GM23338 (cell line): ENCODE data around the gene TFEB. TPM values are rescaled to one million over a fixed set of nuclear protein-coding genes. Genes with fewer than 3 reads are reported as not detected.

ENCODE experiments used
- ATAC-seq: fragments of 200-7000 bp; cut with Tn5 transposase; 3 replicates; pipeline ENCODE4 v1.9.1; 2020
- DNase-seq: peaks from one replicate; pipeline ENCODE4 v3.0.0-alpha.2; 2015; ENCODE audit warnings: low spot score
- H2AFZ ChIP-seq: fragments of 200-600 bp; sonication (generic); 2 replicates; pipeline ENCODE4 v1.8.0; 2016; ENCODE audit warnings: antibody characterized with exemption, mild to moderate bottlenecking, moderate library complexity
- H3F3A ChIP-seq: fragments of 200-600 bp; sonication (generic); replicated peaks from 2 replicates; pipeline ENCODE4 v1.8.0; 2017; ENCODE audit warnings: antibody characterized with exemption, mixed run types, low read depth
- H3K27ac ChIP-seq: fragments of 200-600 bp; sonication (generic); 2 replicates; pipeline ENCODE4 v1.6.1; 2016; ENCODE audit warnings: low read depth
- H3K27me3 ChIP-seq: fragments of 200-600 bp; sonication (generic); 2 replicates; pipeline ENCODE4 v1.8.0; 2016; ENCODE audit warnings: mild to moderate bottlenecking, mixed run types, moderate library complexity; ENCODE audit not compliant: insufficient read depth
- H3K36me3 ChIP-seq: fragments of 200-600 bp; sonication (generic); 2 replicates; pipeline ENCODE4 v1.8.0; 2016; ENCODE audit warnings: mild to moderate bottlenecking; ENCODE audit not compliant: insufficient read depth
- H3K4me1 ChIP-seq: fragments of 200-600 bp; sonication (generic); 2 replicates; pipeline ENCODE4 v1.8.0; 2016; ENCODE audit warnings: mild to moderate bottlenecking, moderate library complexity; ENCODE audit not compliant: insufficient read depth
- H3K4me2 ChIP-seq: fragments of 200-600 bp; sonication (generic); 2 replicates; pipeline ENCODE4 v1.7.1; 2017; ENCODE audit warnings: mixed run types
- H3K4me3 ChIP-seq: fragments of 200-600 bp; sonication (generic); 2 replicates; pipeline ENCODE4 v1.6.1; 2016; ENCODE audit warnings: mixed run types
- H3K79me2 ChIP-seq: fragments of 200-600 bp; sonication (generic); replicated peaks from 2 replicates; pipeline ENCODE4 v1.8.0; 2017; ENCODE audit warnings: mild to moderate bottlenecking; ENCODE audit not compliant: insufficient read depth
- H3K9me2 ChIP-seq: fragments of 200-600 bp; sonication (generic); 2 replicates; pipeline ENCODE4 v1.8.0; 2017; ENCODE audit not compliant: insufficient read depth
- H4K20me1 ChIP-seq: fragments of 200-600 bp; sonication (generic); replicated peaks from 2 replicates; pipeline ENCODE4 v1.8.0; 2017; ENCODE audit warnings: mild to moderate bottlenecking; ENCODE audit not compliant: insufficient read depth
- H3K27ac Mint-ChIP-seq: 2 replicates; pipeline ENCODE4 v1.8.0; 2020; ENCODE audit warnings: inconsistent platforms, mild to moderate bottlenecking, moderate library complexity, mixed read lengths
- H3K27me3 Mint-ChIP-seq: 3 replicates; pipeline ENCODE4 v1.8.0; 2022; ENCODE audit warnings: low read depth, mild to moderate bottlenecking, moderate library complexity, mixed read lengths, inconsistent platforms; ENCODE audit not compliant: insufficient read depth, poor library complexity
- H3K36me3 Mint-ChIP-seq: 3 replicates; pipeline ENCODE4 v1.8.0; 2021; ENCODE audit warnings: low read depth, mild to moderate bottlenecking, inconsistent platforms, moderate library complexity, mixed read lengths
- H3K4me1 Mint-ChIP-seq: 3 replicates; pipeline ENCODE4 v1.8.0; 2020; ENCODE audit warnings: mild to moderate bottlenecking, inconsistent platforms, mixed read lengths
- H3K4me3 Mint-ChIP-seq: 3 replicates; pipeline ENCODE4 v1.8.0; 2021; ENCODE audit warnings: moderate library complexity, mild to moderate bottlenecking, inconsistent platforms, mixed read lengths
- H3K9me3 Mint-ChIP-seq: 3 replicates; pipeline ENCODE4 v1.8.0; 2020; ENCODE audit warnings: moderate library complexity, mild to moderate bottlenecking, inconsistent platforms, mixed read lengths
- EZH2 ChIP-seq: fragments of 200-600 bp; sonication (generic); IDR thresholded peaks from one replicate; pipeline ENCODE4 v1.8.0; 2017; ENCODE audit warnings: antibody characterized with exemption, mild to moderate bottlenecking, low read depth; ENCODE audit not compliant: unreplicated experiment
- EZH2phosphoT487 ChIP-seq: fragments of 200-600 bp; sonication (generic); IDR thresholded peaks from one replicate; pipeline ENCODE4 v1.8.1; 2018; ENCODE audit warnings: antibody characterized with exemption; ENCODE audit not compliant: unreplicated experiment
- NANOG ChIP-seq: IDR thresholded peaks from 2 replicates; pipeline ENCODE4 v1.6.1; 2016; ENCODE audit warnings: antibody characterized with exemption, borderline replicate concordance
- REST ChIP-seq: IDR thresholded peaks from one replicate; pipeline ENCODE4 v1.6.1; 2018; ENCODE audit warnings: antibody characterized with exemption; ENCODE audit not compliant: unreplicated experiment
- STAT1 ChIP-seq: IDR thresholded peaks from one replicate; pipeline ENCODE4 v1.6.1; 2016; ENCODE audit warnings: antibody characterized with exemption; ENCODE audit not compliant: unreplicated experiment
- ZNF114 ChIP-seq: fragments of 250-450 bp; sonication (Bioruptor Pico); IDR thresholded peaks from 2 replicates; pipeline ENCODE4 v1.5.0; 2020; ENCODE audit warnings: mild to moderate bottlenecking, moderate library complexity
- ZNF331 ChIP-seq: fragments of 250-450 bp; sonication (Bioruptor Pico); IDR thresholded peaks from 2 replicates; pipeline ENCODE4 v1.5.0; 2020; ENCODE audit warnings: low read depth, mild to moderate bottlenecking, moderate library complexity
- ZNF462 ChIP-seq: fragments of 250-450 bp; sonication (Bioruptor Pico); IDR thresholded peaks from 2 replicates; pipeline ENCODE4 v1.5.0; 2020; ENCODE audit warnings: mild to moderate bottlenecking, moderate library complexity
- polyA plus RNA-seq: library from polyadenylated mRNA; unstranded; fragments of >200 nt; fragmentation: Nextera tagmentation; extraction: Ambion mirVana; gene quantifications from 2 replicates; pipeline ENCODE4 v1.2.1, GENCODE V29; 2016
- total RNA-seq: library from RNA; depleted of rRNA; stranded (reverse); fragments of >200 nt; shearing (Covaris generic); gene quantifications from 2 replicates; pipeline ENCODE4 v1.2.3, GENCODE V29; 2014
- TF ChIP-seq, protein P1 (sequence below): IDR thresholded peaks from 2 replicates; pipeline ENCODE4 v1.6.1; 2016; ENCODE audit warnings: antibody characterized with exemption

Gene TFEB
- total and polyA plus RNA-seq, 2 experiments from 2014 or later, result 1.3 to 4.3 TPM

DNA sequence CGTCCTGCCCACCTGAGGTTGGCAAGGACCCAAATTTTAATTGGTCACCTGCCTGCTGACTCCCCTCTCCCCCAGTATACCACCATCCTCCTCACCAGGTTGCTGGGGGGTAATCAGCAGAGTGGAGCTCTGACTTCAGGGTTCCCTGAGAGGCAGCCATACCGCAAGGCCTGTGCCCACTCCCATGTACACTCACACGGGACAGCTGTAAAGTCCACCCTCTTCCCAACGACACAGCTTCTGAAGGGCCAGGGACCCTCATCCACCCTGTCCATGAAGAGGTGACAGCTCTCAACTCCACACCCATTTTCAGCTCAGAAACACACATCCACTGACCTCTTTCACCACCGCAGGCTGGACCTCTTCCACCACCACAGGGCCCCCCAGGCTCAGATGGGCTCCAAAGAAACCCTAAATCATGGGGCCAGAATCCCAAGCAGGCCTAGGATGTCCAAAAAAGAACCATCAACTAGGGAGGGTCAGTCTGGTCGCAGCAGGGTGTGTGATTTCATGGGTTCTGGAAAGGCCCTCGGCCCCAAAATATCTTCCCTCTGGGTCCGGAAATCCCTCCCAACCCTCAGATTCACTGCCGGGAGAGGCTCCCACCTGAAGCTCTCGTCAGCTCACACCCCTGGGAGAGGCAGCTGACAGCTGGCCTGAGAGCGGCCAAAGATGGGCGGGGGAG lies 30.0 kb downstream of the TFEB start:
- ATAC-seq (no peak), DNase-seq (no peak)
- H3K36me3 ChIP-seq, result no peaks in the 10 kb centered on the region
- H3K9me2 ChIP-seq, result no peaks in the 10 kb centered on the region
- peaks cover 6% of the 10 kb centered on the region; the same call in 1 of the 2 replicates for H3K4me1 ChIP-seq
- H4K20me1 ChIP-seq, result no peaks in the 10 kb centered on the region
- H3K27me3 ChIP-seq, result no peaks in the 10 kb centered on the region
- H3K27ac ChIP-seq, result no peak overlapping the region
- no peaks in the 10 kb centered on the region for H3K36me3 Mint-ChIP-seq
- no peaks in the 10 kb centered on the region for H3K9me3 Mint-ChIP-seq
- no peak for TF ChIP-seq ZNF331 (CRISPR knock-in tag)
- peaks cover 18% of the 10 kb centered on the region for H3K4me1 Mint-ChIP-seq
- H3K4me3 Mint-ChIP-seq, result no peak overlapping the region
- H3K4me2 ChIP-seq, result no peak overlapping the region
- peaks cover 8% of the 10 kb centered on the region for H3K27me3 Mint-ChIP-seq
- H2AFZ ChIP-seq, result no peak overlapping the region
- no peak overlapping the region for H3K4me3 ChIP-seq
- H3F3A ChIP-seq, result no peaks in the 10 kb centered on the region
- no peak overlapping the region for H3K27ac Mint-ChIP-seq
- H3K79me2 ChIP-seq, result no peaks in the 10 kb centered on the region

DNA sequence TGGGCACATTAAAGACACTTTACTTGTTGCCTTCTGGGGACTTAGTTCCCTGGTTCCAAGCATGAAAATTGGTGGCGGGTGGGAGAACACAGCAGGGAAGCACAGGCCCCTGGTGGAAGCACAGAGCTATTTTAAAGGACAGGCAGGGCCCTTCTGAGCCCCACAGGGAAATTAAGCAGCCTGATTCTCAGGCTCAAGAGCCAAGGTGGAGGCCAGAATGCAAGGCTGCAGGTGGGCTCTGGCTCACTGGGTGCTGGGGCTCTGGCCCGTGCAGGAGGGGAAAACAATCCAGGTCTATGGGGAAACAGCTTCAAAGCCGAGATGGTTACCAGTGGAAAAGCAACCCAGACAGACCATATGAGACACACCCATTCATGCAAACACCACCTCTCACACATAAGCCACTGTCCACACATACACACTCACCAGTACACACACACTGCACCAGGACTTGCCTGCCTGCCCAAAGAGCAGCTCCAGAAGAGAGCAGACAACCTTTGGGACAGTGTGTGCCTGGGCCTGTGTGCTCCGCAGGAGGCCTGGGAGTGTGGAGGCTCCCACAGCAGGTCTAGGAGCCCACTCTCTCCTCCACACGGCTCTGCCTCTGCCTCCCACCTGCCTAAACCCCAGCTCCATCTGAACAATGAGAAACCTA lies 30.6 kb downstream of the TFEB start:
- Histone ChIP-seq H3K4me1 (peaks cover 6% of the 10 kb centered on the region; the same call in 1 of the 2 replicates), H3K79me2 (no peaks in the 10 kb centered on the region), H4K20me1 (no peaks in the 10 kb centered on the region), H3K27me3 (no peaks in the 10 kb centered on the region), H3F3A (no peaks in the 10 kb centered on the region), H3K9me2 (no peaks in the 10 kb centered on the region), H2AFZ (no peak overlapping the region), H3K4me2 (no peak overlapping the region), H3K36me3 (no peaks in the 10 kb centered on the region), H3K27ac (no peak overlapping the region), H3K4me3 (no peak overlapping the region)
- Mint-ChIP-seq H3K36me3 (no peaks in the 10 kb centered on the region), H3K27ac (no peak overlapping the region), H3K4me1 (peaks cover 20% of the 10 kb centered on the region), H3K9me3 (no peaks in the 10 kb centered on the region), H3K4me3 (no peak overlapping the region; the same call in 2 of the 3 replicates), H3K27me3 (peaks cover 8% of the 10 kb centered on the region)
- TF ChIP-seq, protein P1, sequence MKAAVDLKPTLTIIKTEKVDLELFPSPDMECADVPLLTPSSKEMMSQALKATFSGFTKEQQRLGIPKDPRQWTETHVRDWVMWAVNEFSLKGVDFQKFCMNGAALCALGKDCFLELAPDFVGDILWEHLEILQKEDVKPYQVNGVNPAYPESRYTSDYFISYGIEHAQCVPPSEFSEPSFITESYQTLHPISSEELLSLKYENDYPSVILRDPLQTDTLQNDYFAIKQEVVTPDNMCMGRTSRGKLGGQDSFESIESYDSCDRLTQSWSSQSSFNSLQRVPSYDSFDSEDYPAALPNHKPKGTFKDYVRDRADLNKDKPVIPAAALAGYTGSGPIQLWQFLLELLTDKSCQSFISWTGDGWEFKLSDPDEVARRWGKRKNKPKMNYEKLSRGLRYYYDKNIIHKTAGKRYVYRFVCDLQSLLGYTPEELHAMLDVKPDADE, result no peak
- TF ChIP-seq NANOG (no peak), STAT1 (no peak), REST (no peak), ZNF114 (CRISPR knock-in tag) (no peak), EZH2 (no peak), EZH2phosphoT487 (no peak), ZNF462 (no peak)
- DNase-seq (no peak), ATAC-seq (no peak)
